Coronary artery (tissue), 2 donors: ENCODE data around the gene BCL2.
A peak's percentile ranks its signal among the peaks of the same experiment; 100 is the strongest.

Experiments
- DNase-seq: peaks from one replicate; pipeline ENCODE4 v3.0.0-alpha.2; 2017; ENCODE audit warnings: low spot score
- H3K27ac ChIP-seq, 2 donors: fragments of 200-600 bp; sonication (generic); one replicate each; pipeline ENCODE4 v1.5.1; 2016 to 2019
- H3K4me3 ChIP-seq: fragments of 200-600 bp; sonication (generic); 2 replicates; pipeline ENCODE4 v1.5.1; 2016; ENCODE audit warnings: mild to moderate bottlenecking, moderate library complexity
- CTCF ChIP-seq: fragments of 200-600 bp; sonication (generic); IDR thresholded peaks from one replicate; pipeline ENCODE4 v1.5.1; 2019; ENCODE audit warnings: antibody characterized with exemption

BCL2 gene

GRCh38 chr18:63087421-63088230 lies 231.9 kb downstream of the BCL2 start:
- TF ChIP-seq CTCF, result no peak
- DNase-seq, result peak; percentile 33
- H3K27ac ChIP-seq, result no peak overlapping the region
- H3K4me3 ChIP-seq, result no peak overlapping the region

- H3K27ac ChIP-seq, result no peak overlapping the region
- H3K4me3 ChIP-seq, result no peak overlapping the region
- TF ChIP-seq CTCF, result no peak
- DNase-seq, result peak; percentile 33
Observed at GRCh38 chr18:63085611-63086010, 234.0 kb downstream of the BCL2 start.

GRCh38 chr18:63084219-63084618 lies 235.3 kb downstream of the BCL2 start:
- no peak for TF ChIP-seq CTCF
- Histone ChIP-seq H3K4me3 (no peak overlapping the region), H3K27ac (no peak overlapping the region)
- DNase-seq, result no peak

- DNase-seq, result peak; percentile 8
- Histone ChIP-seq H3K27ac (no peak overlapping the region), H3K4me3 (no peak overlapping the region)
- TF ChIP-seq CTCF, result no peak
Observed at GRCh38 chr18:63083555-63083954, 236.0 kb downstream of the BCL2 start.

- no peak for TF ChIP-seq CTCF
- H3K27ac ChIP-seq, result no peak overlapping the region
- peak; percentile 14 for DNase-seq
- H3K4me3 ChIP-seq, result no peak overlapping the region
Observed at GRCh38 chr18:63083020-63083531, 236.5 kb downstream of the BCL2 start.

- Histone ChIP-seq H3K4me3 (no peak overlapping the region), H3K27ac (no peak overlapping the region)
- DNase-seq, result no peak
- TF ChIP-seq CTCF, result no peak
Observed at GRCh38 chr18:63082366-63083019, 237.1 kb downstream of the BCL2 start.

- H3K27ac ChIP-seq, result no peak overlapping the region
- DNase-seq, result no peak
- TF ChIP-seq CTCF, result no peak
- no peak overlapping the region for H3K4me3 ChIP-seq
Observed at GRCh38 chr18:63079114-63079513, 240.5 kb downstream of the BCL2 start.
